Omental fat pad (tissue), 4 donors: ENCODE measurements around the gene MPRIP. TPM values are rescaled to one million over a fixed set of nuclear protein-coding genes. Genes with fewer than 3 reads are reported as not detected.

Source experiments
- ATAC-seq: fragments of 150-250 bp; one replicate; pipeline ENCODE4 v1.9.1; 2016; ENCODE audit warnings: mild to moderate bottlenecking, moderate library complexity; ENCODE audit not compliant: low FRiP score
- DNase-seq: peaks from one replicate; pipeline ENCODE4 v3.0.0-alpha.2; 2019; ENCODE audit warnings: low spot score
- CTCF ChIP-seq, 3 donors: fragments of 450-650 bp; IDR thresholded peaks; one replicate each; pipeline ENCODE4 v1.5.1; 2016 to 2017; ENCODE audit warnings: antibody characterized with exemption in 3 of 3, mild to moderate bottlenecking in 3 of 3, moderate library complexity in 2 of 3
- total RNA-seq, 4 donors: library from RNA; depleted of rRNA; stranded (reverse); fragments of >200 nt; gene quantifications; one replicate each; pipeline ENCODE4 v1.1.0, GENCODE V29; 2016

Gene MPRIP
- total RNA-seq, 4 donors from 2014 or later: 68.6 to 196 (median 125) TPM

GRCh38 chr17:17177176-17177575, 134.9 kb downstream of the MPRIP start:
- no peak for TF ChIP-seq CTCF (IDR thresholded peaks at IDR 0.05)
- DNase-seq (no peak), ATAC-seq (no peak)

- DNase-seq: no peak
- TF ChIP-seq CTCF (IDR thresholded peaks at IDR 0.05): no peak
- no peak for ATAC-seq
Observed at GRCh38 chr17:17179371-17179827, 137.1 kb downstream of the MPRIP start.

GRCh38 chr17:17180141-17180603, 137.9 kb downstream of the MPRIP start:
- DNase-seq (no peak), ATAC-seq (no peak)

GRCh38 chr17:17180741-17181525, 138.7 kb downstream of the MPRIP start:
- ATAC-seq: no peak
- no peak for TF ChIP-seq CTCF (IDR thresholded peaks at IDR 0.05)
- no peak for DNase-seq

More at GRCh38 chr17:17180141-17180603, 137.9 kb downstream of the MPRIP start:
- no peak for TF ChIP-seq CTCF (IDR thresholded peaks at IDR 0.05)

GRCh38 chr17:17181666-17182597, 139.7 kb downstream of the MPRIP start:
- ATAC-seq (no peak), DNase-seq (no peak)
- no peak for TF ChIP-seq CTCF (IDR thresholded peaks at IDR 0.05)

GRCh38 chr17:17182598-17183136, 140.4 kb downstream of the MPRIP start:
- ATAC-seq: no peak
- no peak for TF ChIP-seq CTCF (IDR thresholded peaks at IDR 0.05)
- DNase-seq: no peak
